K562 (cell line): ENCODE measurements around the gene GLRX5. TPM values are rescaled to one million over a fixed set of nuclear protein-coding genes. Genes with fewer than 3 reads are reported as not detected.

Experiments used
- CCNT2 ChIP-seq: IDR thresholded peaks from 2 replicates; pipeline ENCODE4 v1.6.1; 2011; ENCODE audit warnings: borderline replicate concordance, low read depth, mild to moderate bottlenecking, moderate library complexity, mixed read lengths, low read length; ENCODE audit not compliant: insufficient read length; ENCODE audit errors: extremely low read depth
- EP400 ChIP-seq: fragments of 450-650 bp; IDR thresholded peaks from 2 replicates; pipeline ENCODE4 v1.6.1; 2017; ENCODE audit warnings: antibody characterized with exemption, mild to moderate bottlenecking, moderate library complexity
- GABPA ChIP-seq: fragments of 200-800 bp; sonication (Bioruptor generic); conservative IDR thresholded peaks from 2 replicates; pipeline ENCODE4 v1.6.1; 2016; ENCODE audit warnings: low read depth, missing genetic modification characterization, missing compliant biosample characterization
- IRF1 ChIP-seq: sonication (generic); formaldehyde crosslinking; IDR thresholded peaks from 2 replicates; pipeline ENCODE4 v1.8.0; 2022; ENCODE audit warnings: missing genetic modification reagents, mild to moderate bottlenecking, borderline replicate concordance
- IRF2 ChIP-seq: sonication (generic); formaldehyde crosslinking; IDR thresholded peaks from 2 replicates; pipeline ENCODE4 v1.8.1; 2022; ENCODE audit warnings: mild to moderate bottlenecking, missing genetic modification reagents
- JUND ChIP-seq, 2 experiments: IDR thresholded peaks; 2 replicates in 1 of 2; 3 replicates in 1 of 2; pipeline ENCODE4 v1.6.1; 2011; ENCODE audit warnings: borderline replicate concordance in 2 of 2, low read depth in 2 of 2, low read length in 2 of 2, improper control_type of control experiment in 1 of 2, missing biosample characterization in 1 of 2, missing genetic modification characterization in 1 of 2, missing genetic modification reagents in 1 of 2
- MTA3 ChIP-seq: fragments of 450-650 bp; formaldehyde crosslinking; IDR thresholded peaks from 2 replicates; pipeline ENCODE4 v1.6.1; 2017; ENCODE audit warnings: mild to moderate bottlenecking, borderline replicate concordance
- MYBL2 ChIP-seq, 2 experiments: fragments of 450-650 bp in 1 of 2; sonication (generic) in 1 of 2; formaldehyde crosslinking in 1 of 2; IDR thresholded peaks; 2 replicates each; pipeline versions ENCODE4 v1.6.1 to v1.8.1; 2017 to 2022; ENCODE audit warnings: borderline replicate concordance in 1 of 2, inconsistent platforms in 1 of 2, low read depth in 1 of 2, mild to moderate bottlenecking in 1 of 2, missing genetic modification reagents in 1 of 2, moderate library complexity in 1 of 2
- RBBP5 ChIP-seq: fragments of 200-600 bp; sonication (generic); IDR thresholded peaks from 2 replicates; pipeline ENCODE4 v1.6.1; 2012; ENCODE audit warnings: borderline replicate concordance, mild to moderate bottlenecking, low read length, control low read depth, inconsistent platforms; ENCODE audit not compliant: insufficient read depth, poor library complexity, severe bottlenecking
- RNF2 ChIP-seq: sonication (generic); IDR thresholded peaks from 2 replicates; pipeline ENCODE4 v1.6.1; 2016
- SMAD2 ChIP-seq: fragments of 150-350 bp; IDR thresholded peaks from 2 replicates; pipeline ENCODE4 v1.6.1; 2014; ENCODE audit warnings: low read depth, mild to moderate bottlenecking, low read length
- STAT5B ChIP-seq: fragments of 250-450 bp; sonication (Bioruptor Pico); IDR thresholded peaks from 2 replicates; pipeline ENCODE4 v1.8.0; 2021; ENCODE audit warnings: mild to moderate bottlenecking, inconsistent platforms
- USF1 ChIP-seq: sonication (generic); formaldehyde crosslinking; IDR thresholded peaks from 2 replicates; pipeline ENCODE4 v1.9.0; 2022; ENCODE audit warnings: mild to moderate bottlenecking, missing genetic modification reagents
- ZNF146 ChIP-seq: IDR thresholded peaks from one replicate; pipeline ENCODE4 v1.6.1; 2018; ENCODE audit warnings: missing compliant biosample characterization; ENCODE audit not compliant: unreplicated experiment
- ZNF3 ChIP-seq: fragments of 250-450 bp; sonication (Bioruptor Pico); IDR thresholded peaks from 2 replicates; pipeline ENCODE4 v1.5.0; 2021; ENCODE audit warnings: mild to moderate bottlenecking, moderate library complexity
- polyA plus RNA-seq, 8 experiments: library from polyadenylated mRNA; depleted of rRNA in 4 of 8; stranded (reverse) in 5 of 8; unstranded in 3 of 8; fragments of >200 nt; fragmentation: Nextera tagmentation in 2 of 8; fragmentation: Illumina TruSeq in 1 of 8; extraction: Ambion mirVana in 2 of 8; extraction: Trizol in 1 of 8; gene quantifications; 2 replicates each; pipeline versions ENCODE4 v1.2.1 to v1.2.3, GENCODE V29; 2011 to 2014; ENCODE audit warnings: inconsistent platforms in 1 of 8, missing spikeins in 1 of 8
- total RNA-seq, 7 experiments: library from RNA; depleted of rRNA in 6 of 7; stranded (reverse); fragments of >200 nt in 6 of 7; fragmentation: Illumina TruSeq in 2 of 7; extraction: Trizol in 2 of 7; gene quantifications; 2 replicates each; pipeline versions ENCODE4 v1.2.1 to v1.2.3, GENCODE V29; 2011 to 2021; ENCODE audit warnings: low replicate concordance in 1 of 7
- TF ChIP-seq, protein P1 (sequence below): fragments of 450-650 bp; IDR thresholded peaks from 2 replicates; pipeline ENCODE4 v1.7.1; 2018; ENCODE audit warnings: mild to moderate bottlenecking, low read depth; ENCODE audit not compliant: partially characterized antibody
- TF ChIP-seq, protein P2 (sequence below): fragments of 250-450 bp; sonication (Bioruptor Pico); IDR thresholded peaks from 2 replicates; pipeline ENCODE4 v1.4.0; 2020; ENCODE audit warnings: mild to moderate bottlenecking
- TF ChIP-seq, protein P3 (sequence below): fragments of 250-450 bp; sonication (Bioruptor Pico); IDR thresholded peaks from 2 replicates; pipeline ENCODE4 v1.6.1; 2021; ENCODE audit warnings: mild to moderate bottlenecking

GLRX5 gene
- total and polyA plus RNA-seq, 9 of the 15 experiments (the other 6 are each of a cell fraction or from before 2014, with no cell fraction given): 16.7 to 96.8 (median 66.8) TPM

- TF ChIP-seq RNF2: peak; percentile 21; the same call in 1 of the 2 replicates
- TF ChIP-seq RBBP5: peak; percentile 69
- TF ChIP-seq, protein P1, sequence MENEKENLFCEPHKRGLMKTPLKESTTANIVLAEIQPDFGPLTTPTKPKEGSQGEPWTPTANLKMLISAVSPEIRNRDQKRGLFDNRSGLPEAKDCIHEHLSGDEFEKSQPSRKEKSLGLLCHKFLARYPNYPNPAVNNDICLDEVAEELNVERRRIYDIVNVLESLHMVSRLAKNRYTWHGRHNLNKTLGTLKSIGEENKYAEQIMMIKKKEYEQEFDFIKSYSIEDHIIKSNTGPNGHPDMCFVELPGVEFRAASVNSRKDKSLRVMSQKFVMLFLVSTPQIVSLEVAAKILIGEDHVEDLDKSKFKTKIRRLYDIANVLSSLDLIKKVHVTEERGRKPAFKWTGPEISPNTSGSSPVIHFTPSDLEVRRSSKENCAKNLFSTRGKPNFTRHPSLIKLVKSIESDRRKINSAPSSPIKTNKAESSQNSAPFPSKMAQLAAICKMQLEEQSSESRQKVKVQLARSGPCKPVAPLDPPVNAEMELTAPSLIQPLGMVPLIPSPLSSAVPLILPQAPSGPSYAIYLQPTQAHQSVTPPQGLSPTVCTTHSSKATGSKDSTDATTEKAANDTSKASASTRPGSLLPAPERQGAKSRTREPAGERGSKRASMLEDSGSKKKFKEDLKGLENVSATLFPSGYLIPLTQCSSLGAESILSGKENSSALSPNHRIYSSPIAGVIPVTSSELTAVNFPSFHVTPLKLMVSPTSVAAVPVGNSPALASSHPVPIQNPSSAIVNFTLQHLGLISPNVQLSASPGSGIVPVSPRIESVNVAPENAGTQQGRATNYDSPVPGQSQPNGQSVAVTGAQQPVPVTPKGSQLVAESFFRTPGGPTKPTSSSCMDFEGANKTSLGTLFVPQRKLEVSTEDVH: peak; percentile 82
- TF ChIP-seq IRF1 (CRISPR knock-in tag): no peak
- no peak for TF ChIP-seq SMAD2
- no peak; the same call in 1 of the 2 replicates for TF ChIP-seq MTA3
- TF ChIP-seq ZNF3: no peak
- peak; percentile 97 for TF ChIP-seq EP400
- peak; percentile 60 for TF ChIP-seq USF1 (CRISPR knock-in tag)
- TF ChIP-seq CCNT2: peak; percentile 46
- peak; percentile 77 for TF ChIP-seq MYBL2 (IDR thresholded peaks at IDR 0.05; ENCODE audit: low read depth)
- TF ChIP-seq MYBL2 (CRISPR knock-in tag; IDR thresholded peaks at IDR 0.05; ENCODE audit: borderline replicate concordance): no peak
- TF ChIP-seq, protein P2, sequence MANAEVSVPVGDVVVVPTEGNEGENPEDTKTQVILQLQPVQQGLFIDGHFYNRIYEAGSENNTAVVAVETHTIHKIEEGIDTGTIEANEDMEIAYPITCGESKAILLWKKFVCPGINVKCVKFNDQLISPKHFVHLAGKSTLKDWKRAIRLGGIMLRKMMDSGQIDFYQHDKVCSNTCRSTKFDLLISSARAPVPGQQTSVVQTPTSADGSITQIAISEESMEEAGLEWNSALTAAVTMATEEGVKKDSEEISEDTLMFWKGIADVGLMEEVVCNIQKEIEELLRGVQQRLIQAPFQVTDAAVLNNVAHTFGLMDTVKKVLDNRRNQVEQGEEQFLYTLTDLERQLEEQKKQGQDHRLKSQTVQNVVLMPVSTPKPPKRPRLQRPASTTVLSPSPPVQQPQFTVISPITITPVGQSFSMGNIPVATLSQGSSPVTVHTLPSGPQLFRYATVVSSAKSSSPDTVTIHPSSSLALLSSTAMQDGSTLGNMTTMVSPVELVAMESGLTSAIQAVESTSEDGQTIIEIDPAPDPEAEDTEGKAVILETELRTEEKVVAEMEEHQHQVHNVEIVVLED (CRISPR knock-in tag): no peak
- TF ChIP-seq, protein P3, sequence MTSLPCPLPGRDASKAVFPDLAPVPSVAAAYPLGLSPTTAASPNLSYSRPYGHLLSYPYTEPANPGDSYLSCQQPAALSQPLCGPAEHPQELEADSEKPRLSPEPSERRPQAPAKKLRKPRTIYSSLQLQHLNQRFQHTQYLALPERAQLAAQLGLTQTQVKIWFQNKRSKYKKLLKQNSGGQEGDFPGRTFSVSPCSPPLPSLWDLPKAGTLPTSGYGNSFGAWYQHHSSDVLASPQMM (CRISPR knock-in tag): no peak
- TF ChIP-seq ZNF146 (CRISPR knock-in tag): no peak
- peak; percentile 2; the same call in 1 of the 2 replicates for TF ChIP-seq JUND (IDR thresholded peaks at IDR 0.05; ENCODE audit: borderline replicate concordance, low read depth, low read length)
- TF ChIP-seq JUND (tag; IDR thresholded peaks at IDR 0.05; ENCODE audit: borderline replicate concordance, low read depth, low read length): no peak
- no peak for TF ChIP-seq STAT5B (CRISPR knock-in tag)
- TF ChIP-seq GABPA (tag): peak; percentile 98
- TF ChIP-seq IRF2: no peak
These were observed at the start of gene GLRX5 (continued) for GRCh38 chr14:95534299-95535225.
